Epithelial cell of esophagus (primary cell): Measurements from ENCODE around the gene PTBP2.

Experiments
- DNase-seq: peaks from one replicate; pipeline ENCODE4 v3.0.0; 2010; ENCODE audit warnings: low read depth
- H3K4me3 ChIP-seq: 2 replicates; pipeline ENCODE4 v1.5.1; 2011; ENCODE audit warnings: mild to moderate bottlenecking, low read length, control low read depth
- TF ChIP-seq, protein P1 (sequence below): IDR thresholded peaks from 2 replicates; pipeline ENCODE4 v1.5.1; 2011; ENCODE audit warnings: low read depth, mild to moderate bottlenecking, low read length, control low read depth, inconsistent platforms; ENCODE audit not compliant: insufficient read depth; ENCODE audit errors: missing control alignments

The PTBP2 gene

DNA sequence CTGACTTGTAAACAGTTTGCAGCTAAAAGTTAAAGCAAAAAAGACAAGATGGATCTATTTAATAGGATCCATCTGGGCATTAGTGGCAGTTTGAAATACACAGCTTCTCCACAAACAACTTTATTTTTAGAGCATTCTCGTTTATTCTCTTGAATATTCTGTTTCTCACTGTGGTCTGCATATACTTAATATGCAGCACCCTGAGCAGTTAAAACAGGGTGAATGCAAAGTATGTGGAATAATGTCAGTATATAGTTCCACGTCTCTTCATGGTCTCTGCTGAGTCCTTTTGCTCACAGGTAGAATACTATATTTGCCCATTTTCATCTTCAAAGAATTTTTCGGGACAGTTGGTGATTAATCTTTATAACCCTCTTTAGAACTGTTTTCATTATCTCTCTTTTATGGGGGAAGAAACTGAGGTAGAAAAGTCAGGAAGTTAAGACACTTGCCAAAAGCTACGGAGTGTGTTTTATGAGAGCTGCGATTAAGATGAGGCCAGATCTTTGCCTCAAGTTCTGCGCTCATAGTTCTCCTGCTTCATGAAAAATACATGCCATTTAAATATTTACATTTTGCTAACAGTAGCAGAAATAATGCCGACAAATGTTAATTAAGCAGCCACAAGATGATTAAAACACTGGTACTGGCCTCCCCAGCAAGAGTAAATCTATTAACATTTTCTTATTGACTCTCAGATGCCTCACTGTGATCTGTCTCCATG is 115.6 kb downstream of the PTBP2 start:
- TF ChIP-seq, protein P1, sequence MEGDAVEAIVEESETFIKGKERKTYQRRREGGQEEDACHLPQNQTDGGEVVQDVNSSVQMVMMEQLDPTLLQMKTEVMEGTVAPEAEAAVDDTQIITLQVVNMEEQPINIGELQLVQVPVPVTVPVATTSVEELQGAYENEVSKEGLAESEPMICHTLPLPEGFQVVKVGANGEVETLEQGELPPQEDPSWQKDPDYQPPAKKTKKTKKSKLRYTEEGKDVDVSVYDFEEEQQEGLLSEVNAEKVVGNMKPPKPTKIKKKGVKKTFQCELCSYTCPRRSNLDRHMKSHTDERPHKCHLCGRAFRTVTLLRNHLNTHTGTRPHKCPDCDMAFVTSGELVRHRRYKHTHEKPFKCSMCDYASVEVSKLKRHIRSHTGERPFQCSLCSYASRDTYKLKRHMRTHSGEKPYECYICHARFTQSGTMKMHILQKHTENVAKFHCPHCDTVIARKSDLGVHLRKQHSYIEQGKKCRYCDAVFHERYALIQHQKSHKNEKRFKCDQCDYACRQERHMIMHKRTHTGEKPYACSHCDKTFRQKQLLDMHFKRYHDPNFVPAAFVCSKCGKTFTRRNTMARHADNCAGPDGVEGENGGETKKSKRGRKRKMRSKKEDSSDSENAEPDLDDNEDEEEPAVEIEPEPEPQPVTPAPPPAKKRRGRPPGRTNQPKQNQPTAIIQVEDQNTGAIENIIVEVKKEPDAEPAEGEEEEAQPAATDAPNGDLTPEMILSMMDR: no peak
- DNase-seq: no peak
- no peak overlapping the region for H3K4me3 ChIP-seq

DNA sequence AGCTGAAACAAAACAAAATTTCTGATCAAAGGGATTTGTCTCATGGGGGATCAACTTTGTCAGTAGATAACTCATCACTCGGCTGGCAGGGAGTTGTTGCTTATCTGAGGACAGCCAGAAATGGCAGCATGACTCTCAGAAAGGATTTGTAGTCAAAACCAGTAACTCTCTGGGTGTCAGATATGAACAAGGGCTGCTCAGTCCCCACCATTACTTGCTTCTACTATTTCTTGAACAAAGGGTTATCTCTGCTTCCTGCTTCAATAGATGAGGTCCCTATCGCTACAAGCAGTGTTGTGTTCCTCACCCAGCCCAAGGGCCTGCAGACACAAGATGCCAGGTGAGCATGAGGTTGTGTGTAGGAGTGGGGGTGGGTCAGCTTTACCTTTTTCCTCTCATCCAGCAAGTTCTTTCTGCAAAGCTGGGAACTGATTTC is 116.2 kb downstream of the PTBP2 start:
- TF ChIP-seq, protein P1: no peak
- no peak overlapping the region for H3K4me3 ChIP-seq
- DNase-seq: no peak

DNA sequence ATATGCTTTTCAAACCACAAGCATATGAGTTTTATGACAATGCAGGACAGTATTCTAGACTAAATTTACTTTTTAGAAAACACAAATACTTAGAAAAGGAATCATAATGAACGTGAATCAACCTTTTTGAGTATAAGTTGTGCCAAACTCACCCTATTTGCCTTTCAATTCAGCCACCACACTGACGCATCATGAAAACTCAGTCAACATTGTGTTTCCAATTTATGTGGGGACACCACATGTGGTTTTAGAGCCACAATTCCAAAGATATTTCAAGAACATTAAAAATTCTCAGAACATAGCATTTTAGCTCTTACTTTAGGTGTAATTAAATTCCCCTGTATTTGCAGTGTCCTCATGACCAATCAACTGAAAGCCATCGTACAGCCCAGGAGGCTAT is 118.8 kb downstream of the PTBP2 start:
- TF ChIP-seq, protein P1: no peak
- no peak overlapping the region for H3K4me3 ChIP-seq
- DNase-seq: no peak

DNA sequence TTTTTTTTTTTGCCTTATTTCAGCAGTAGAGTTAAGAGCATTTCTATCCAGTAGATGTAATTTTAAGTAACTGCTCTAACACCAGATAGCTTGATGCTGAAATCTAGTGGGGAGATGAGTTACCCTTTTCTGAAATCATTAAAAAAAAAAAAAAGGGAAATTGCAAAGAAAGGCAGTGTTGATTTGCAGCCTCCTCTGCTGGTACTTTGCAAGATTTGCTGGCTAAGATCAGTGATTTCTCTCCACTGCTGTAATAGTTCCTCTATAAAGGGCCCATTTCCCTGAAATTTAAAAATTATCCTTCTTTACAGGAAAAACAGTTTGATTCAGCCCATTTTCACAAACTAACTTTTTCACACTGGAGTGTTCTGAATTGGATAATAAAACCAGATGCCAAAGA is 120.6 kb downstream of the PTBP2 start:
- TF ChIP-seq, protein P1: peak; percentile 31
- H3K4me3 ChIP-seq: no peak overlapping the region
- DNase-seq: no peak

DNA sequence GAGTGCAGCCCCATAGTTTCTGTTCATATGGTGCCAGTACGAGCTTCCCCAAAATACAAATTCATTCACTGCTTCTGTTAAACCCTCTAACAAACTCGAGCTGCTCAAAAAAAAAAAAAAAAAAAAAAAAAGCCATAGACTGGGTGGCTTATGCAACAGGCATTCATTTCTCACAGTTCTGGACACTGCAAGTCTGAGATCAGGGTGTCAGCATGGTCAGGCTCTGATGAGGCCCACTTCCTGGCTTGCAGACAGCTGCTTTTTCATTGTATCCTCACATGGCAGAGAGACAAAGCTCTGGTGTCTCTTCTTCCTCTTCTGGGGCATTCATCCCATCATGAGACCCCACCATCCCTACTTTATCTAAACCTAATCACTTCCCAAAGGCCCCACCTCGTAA is 121.6 kb downstream of the PTBP2 start:
- no peak for DNase-seq
- TF ChIP-seq, protein P1: no peak
- H3K4me3 ChIP-seq: no peak overlapping the region

DNA sequence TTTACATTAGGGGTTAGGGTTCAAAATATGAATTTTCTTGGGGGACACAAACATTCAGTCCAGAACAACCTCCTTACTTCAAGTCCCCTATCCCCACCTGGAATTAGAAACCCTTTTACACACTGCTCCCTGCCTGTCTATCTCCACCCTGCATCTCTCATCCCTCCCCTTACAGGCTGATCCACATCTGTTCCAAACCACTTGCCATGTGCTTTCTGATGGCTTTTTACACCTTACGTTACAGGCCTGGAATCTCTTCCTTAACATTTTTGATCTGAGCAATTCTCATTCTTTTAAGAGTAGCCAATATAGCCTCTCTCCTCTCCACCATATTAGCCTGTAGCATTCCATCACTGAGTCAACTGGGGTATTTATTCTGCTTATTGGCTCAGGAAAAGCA is 122.0 kb downstream of the PTBP2 start:
- TF ChIP-seq, protein P1: no peak
- no peak overlapping the region for H3K4me3 ChIP-seq
- no peak for DNase-seq

DNA sequence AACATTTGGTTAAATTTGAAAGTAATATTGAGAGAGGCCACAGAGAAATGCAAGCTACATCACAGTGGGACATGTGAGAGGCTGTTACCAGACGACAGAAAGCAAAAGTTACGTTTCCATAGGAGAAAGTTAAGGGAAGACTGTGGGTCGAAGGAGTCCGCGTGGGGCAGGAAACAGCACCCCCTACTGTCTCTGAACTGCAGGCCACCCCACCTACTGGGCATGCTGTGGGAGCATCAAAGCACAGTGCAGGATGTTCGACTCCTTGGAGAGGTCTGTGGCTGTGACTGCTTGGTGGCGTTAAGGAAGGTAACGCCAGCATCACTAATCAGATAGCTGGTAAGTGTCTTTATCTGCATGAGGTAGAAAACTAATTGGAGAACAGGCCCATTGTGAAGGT is 123.9 kb downstream of the PTBP2 start:
- DNase-seq: peak; percentile 47
- H3K4me3 ChIP-seq: no peak overlapping the region
- TF ChIP-seq, protein P1: peak; percentile 58
